Stomach (tissue), 9 donors: Measurements from ENCODE around the gene CCDC127. TPM values are rescaled to one million over a fixed set of nuclear protein-coding genes. Genes with fewer than 3 reads are reported as not detected.

Source experiments
- DNase-seq, 2 donors: peaks; one replicate each; pipeline versions ENCODE4 v3.0.0 to v3.0.0-alpha.2; 2013 to 2019
- H3K27ac ChIP-seq, 5 donors: fragments of 200-600 bp in 4 of 5; sonication (generic) in 4 of 5; one replicate each; pipeline ENCODE4 v1.5.1; 2013 to 2019; ENCODE audit warnings: mild to moderate bottlenecking in 1 of 5, moderate library complexity in 1 of 5
- H3K27me3 ChIP-seq, 3 donors: fragments of 200-600 bp; sonication (generic); one replicate each; pipeline ENCODE4 v1.5.1; 2017 to 2019; ENCODE audit warnings: mixed run types in 1 of 3
- H3K36me3 ChIP-seq, 4 donors: fragments of 200-600 bp; sonication (generic); 1 replicate in 3 of 4; 2 replicates in 1 of 4; pipeline ENCODE4 v1.5.1; 2016 to 2019
- H3K4me1 ChIP-seq, 4 donors: fragments of 200-600 bp; sonication (generic); one replicate each; pipeline ENCODE4 v1.5.1; 2016 to 2019
- H3K4me3 ChIP-seq, 4 donors: fragments of 200-600 bp; sonication (generic) in 3 of 4; one replicate each; pipeline ENCODE4 v1.5.1; 2016 to 2019; ENCODE audit warnings: mild to moderate bottlenecking in 1 of 4
- H3K9me3 ChIP-seq, 4 donors: fragments of 200-600 bp; sonication (generic); one replicate each; pipeline ENCODE4 v1.5.1; 2016 to 2019
- EP300 ChIP-seq: sonication (generic); formaldehyde crosslinking; IDR thresholded peaks from one replicate; pipeline ENCODE4 v1.6.1; 2017; ENCODE audit warnings: antibody characterized with exemption
- POLR2A ChIP-seq, 4 donors: fragments of 450-650 bp; IDR thresholded peaks; one replicate each; pipeline ENCODE4 v1.6.1; 2016; ENCODE audit warnings: antibody characterized with exemption in 4 of 4, control low read depth in 2 of 4, mild to moderate bottlenecking in 1 of 4, moderate library complexity in 1 of 4
- POLR2AphosphoS5 ChIP-seq, 3 donors: sonication (generic); formaldehyde crosslinking; IDR thresholded peaks; one replicate each; pipeline ENCODE4 v1.6.1; 2016; ENCODE audit warnings: antibody characterized with exemption in 3 of 3
- WGBS, 5 donors: extraction: QIAGEN DNeasy Blood & Tissue Kit in 3 of 5; methylation state at CpG; one replicate each; pipeline versions ENCODE4 v1.1.5 to v1.1.7; 2013 to 2018; 5-methylcytosine and 5-hydroxymethylcytosine counted together
- intact Hi-C: fragments of 100-400 bp; cut with DNase I; formaldehyde crosslinking; loops from one replicate; pipeline ENCODE4 v1.15.1; 2023; ENCODE audit warnings: low total_unique reads
- polyA plus RNA-seq, 3 donors: library from polyadenylated mRNA; stranded (reverse); fragments of 200-250 nt; gene quantifications; one replicate each; pipeline ENCODE4 v1.2.3, GENCODE V29; 2013
- total RNA-seq, 5 donors: library from RNA; depleted of rRNA; stranded (reverse); fragments of >200 nt; gene quantifications; one replicate each; pipeline versions ENCODE4 v1.1.0 to v1.2.3, GENCODE V29; 2014 to 2016
- TF ChIP-seq, protein P1 (sequence below), 7 experiments: fragments of 450-650 bp in 4 of 7; fragments of 200-600 bp in 3 of 7; sonication (generic) in 3 of 7; IDR thresholded peaks; one replicate each; pipeline ENCODE4 v1.5.1; 2016 to 2019; ENCODE audit warnings: antibody characterized with exemption in 7 of 7, control low read depth in 2 of 7, mild to moderate bottlenecking in 1 of 7
- donor health status: healthy with polysubstance abuse.
- donor health status: Bipolar disorder and iron deficiency.
- donor health status: healthy.

CCDC127 gene
- total and polyA plus RNA-seq, 8 donors: 1.2 to 8.5 (median 1.8) TPM

- no peak for TF ChIP-seq EP300
- Histone ChIP-seq H3K36me3 (peaks cover 0 to 5% (median 0%) of the 10 kb centered on the region in 4 donors), H3K27me3 (peaks cover 0 to 23% (median 0%) of the 10 kb centered on the region in 3 donors), H3K9me3 (no peaks in the 10 kb centered on the region), H3K4me3 (no peak overlapping the region), H3K4me1 (no peaks in the 10 kb centered on the region), H3K27ac (no peak overlapping the region)
- intact Hi-C loops: no loop called here
- WGBS, 5 donors: 82 to 92% (median 91%) methylated on average over 10 to 11 of the region's 11 CpGs
- DNase-seq: no peak
These were observed 60.2 kb downstream of the CCDC127 start for GRCh38 chr5:157801-158200.

DNA sequence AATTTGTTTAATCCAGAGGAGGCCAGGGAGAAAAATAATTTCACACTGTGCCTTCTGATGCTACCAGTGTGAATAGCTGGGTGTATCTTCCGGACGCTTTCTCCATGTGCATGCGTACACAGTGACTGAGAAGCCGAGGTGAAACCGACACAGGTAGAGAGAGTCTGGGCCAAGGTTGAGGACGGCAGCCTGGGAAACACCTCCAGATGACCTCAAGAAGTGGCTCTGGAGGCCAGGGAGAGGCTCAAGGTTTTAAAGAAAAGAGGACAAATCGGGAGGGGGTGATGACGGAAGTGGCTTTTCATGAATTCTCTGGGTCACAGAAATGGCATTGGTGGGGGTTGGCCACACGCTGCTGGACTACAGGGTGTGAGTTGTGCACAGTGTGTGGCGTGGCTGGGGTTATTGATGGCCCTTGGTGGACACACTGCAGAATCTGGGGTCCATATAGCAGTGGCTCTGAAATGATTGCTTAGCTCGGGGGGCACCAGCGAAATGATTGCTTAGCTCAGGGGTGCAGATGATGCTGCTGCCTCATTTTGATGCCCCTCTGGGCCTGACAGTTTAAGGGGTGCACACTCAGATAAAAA is 60.7 kb downstream of the CCDC127 start:
- H3K27ac ChIP-seq: no peak overlapping the region
- peaks cover 0 to 20% (median 0%) of the 10 kb centered on the region in 3 donors for H3K27me3 ChIP-seq
- intact Hi-C loops: no loop called here
- H3K4me1 ChIP-seq: no peaks in the 10 kb centered on the region
- DNase-seq: no peak
- 87 to 94% (median 91%) methylated on average over 11 to 12 of the region's 12 CpGs for WGBS, 5 donors
- TF ChIP-seq POLR2AphosphoS5 (IDR thresholded peaks at IDR 0.05) (no peak), POLR2A (IDR thresholded peaks at IDR 0.05) (no peak), EP300 (no peak)
- TF ChIP-seq, protein P1, sequence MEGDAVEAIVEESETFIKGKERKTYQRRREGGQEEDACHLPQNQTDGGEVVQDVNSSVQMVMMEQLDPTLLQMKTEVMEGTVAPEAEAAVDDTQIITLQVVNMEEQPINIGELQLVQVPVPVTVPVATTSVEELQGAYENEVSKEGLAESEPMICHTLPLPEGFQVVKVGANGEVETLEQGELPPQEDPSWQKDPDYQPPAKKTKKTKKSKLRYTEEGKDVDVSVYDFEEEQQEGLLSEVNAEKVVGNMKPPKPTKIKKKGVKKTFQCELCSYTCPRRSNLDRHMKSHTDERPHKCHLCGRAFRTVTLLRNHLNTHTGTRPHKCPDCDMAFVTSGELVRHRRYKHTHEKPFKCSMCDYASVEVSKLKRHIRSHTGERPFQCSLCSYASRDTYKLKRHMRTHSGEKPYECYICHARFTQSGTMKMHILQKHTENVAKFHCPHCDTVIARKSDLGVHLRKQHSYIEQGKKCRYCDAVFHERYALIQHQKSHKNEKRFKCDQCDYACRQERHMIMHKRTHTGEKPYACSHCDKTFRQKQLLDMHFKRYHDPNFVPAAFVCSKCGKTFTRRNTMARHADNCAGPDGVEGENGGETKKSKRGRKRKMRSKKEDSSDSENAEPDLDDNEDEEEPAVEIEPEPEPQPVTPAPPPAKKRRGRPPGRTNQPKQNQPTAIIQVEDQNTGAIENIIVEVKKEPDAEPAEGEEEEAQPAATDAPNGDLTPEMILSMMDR (IDR thresholded peaks at IDR 0.05): no peak
- H3K36me3 ChIP-seq: peaks cover 0 to 5% (median 0%) of the 10 kb centered on the region in 4 donors
- no peak overlapping the region for H3K4me3 ChIP-seq
- no peaks in the 10 kb centered on the region for H3K9me3 ChIP-seq

DNA sequence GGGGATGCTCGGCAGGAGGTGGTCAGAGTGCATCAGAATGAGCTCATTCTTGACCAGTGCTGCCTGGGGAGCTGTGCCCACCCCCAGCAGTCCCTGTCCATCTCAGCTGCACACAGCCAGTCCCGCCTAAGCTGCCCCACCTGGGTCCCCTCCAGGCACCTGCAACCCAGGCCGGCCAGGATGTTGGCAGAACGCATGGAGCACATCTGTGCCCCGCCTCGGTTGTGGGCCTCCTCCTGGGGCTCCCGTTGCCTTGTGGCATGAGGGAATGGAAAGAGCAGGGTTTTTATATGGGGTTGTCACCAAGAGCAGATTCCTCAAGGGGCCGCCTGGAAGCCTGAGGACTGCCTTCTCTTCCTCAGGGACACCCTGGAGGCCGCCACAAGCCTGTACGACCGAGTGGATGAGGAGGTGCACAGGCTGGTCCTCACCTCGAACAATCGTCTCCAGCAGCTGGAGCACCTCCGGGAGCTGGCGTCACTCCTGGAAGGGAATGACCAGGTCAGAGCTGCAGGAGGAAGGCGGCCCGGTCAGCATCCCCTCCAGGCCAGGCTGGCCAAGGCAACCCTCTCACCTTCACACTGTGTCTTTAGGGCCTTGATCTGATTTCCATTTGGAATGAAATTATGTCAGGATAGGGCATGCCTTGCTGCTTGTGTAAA is 61.4 kb downstream of the CCDC127 start:
- Histone ChIP-seq H3K4me1 (no peaks in the 10 kb centered on the region), H3K9me3 (no peaks in the 10 kb centered on the region), H3K4me3 (no peak overlapping the region), H3K27me3 (peaks cover 0 to 20% (median 0%) of the 10 kb centered on the region in 3 donors), H3K27ac (no peak overlapping the region), H3K36me3 (peaks cover 0 to 5% (median 0%) of the 10 kb centered on the region in 4 donors)
- TF ChIP-seq POLR2AphosphoS5 (IDR thresholded peaks at IDR 0.05): no peak
- no peak for TF ChIP-seq POLR2A (IDR thresholded peaks at IDR 0.05)
- TF ChIP-seq EP300: no peak
- TF ChIP-seq, protein P1 (IDR thresholded peaks at IDR 0.05): no peak
- no peak for DNase-seq
- WGBS, 5 donors: 85 to 91% (median 88%) methylated on average over 7 to 17 of the region's 17 CpGs
- intact Hi-C loops: no loop called here

DNA sequence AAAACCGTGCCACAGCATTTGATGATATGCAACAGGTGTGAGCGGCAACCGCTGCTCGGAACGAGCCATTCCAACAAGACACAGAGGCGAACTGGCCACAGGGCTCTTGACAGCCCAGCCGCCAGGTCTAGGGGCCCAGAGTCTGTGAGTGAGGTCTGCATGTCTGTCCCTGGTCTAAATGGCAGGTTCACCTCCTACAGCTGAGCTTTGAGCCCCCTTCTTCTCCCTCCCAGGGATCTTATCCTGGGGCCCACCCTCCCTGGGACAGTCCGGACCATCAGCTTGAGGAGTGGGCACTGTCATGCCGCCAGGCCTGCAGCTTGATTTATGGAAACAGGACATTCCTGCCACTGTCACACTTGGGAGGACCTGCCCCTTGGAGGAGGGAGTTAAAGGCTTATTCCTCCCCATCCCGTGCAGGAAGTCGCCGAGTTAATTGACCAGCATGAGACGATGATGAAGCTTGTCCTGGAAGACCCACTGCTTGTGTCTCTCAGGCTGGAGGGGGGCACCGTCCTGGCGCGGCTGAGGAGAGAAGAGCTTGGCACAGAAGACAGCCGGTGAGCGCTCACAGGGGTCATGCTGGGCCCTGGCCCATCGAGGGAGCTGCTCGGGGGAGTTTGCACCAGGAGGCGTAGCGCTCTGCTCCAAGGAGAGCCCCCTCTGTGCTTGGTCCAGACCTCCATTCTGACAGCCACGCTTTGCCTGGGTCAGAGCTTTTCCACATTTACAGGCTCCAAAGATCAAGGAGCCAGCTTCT is 62.1 kb downstream of the CCDC127 start:
- TF ChIP-seq EP300: no peak
- TF ChIP-seq POLR2AphosphoS5 (IDR thresholded peaks at IDR 0.05): no peak
- TF ChIP-seq, protein P1 (IDR thresholded peaks at IDR 0.05): no peak
- no peak for TF ChIP-seq POLR2A (IDR thresholded peaks at IDR 0.05)
- 85 to 94% (median 91%) methylated on average over 18 to 23 of the region's 23 CpGs for WGBS, 5 donors
- no peak overlapping the region for H3K27ac ChIP-seq
- no peak for DNase-seq
- peaks cover 0 to 5% (median 0%) of the 10 kb centered on the region in 4 donors for H3K36me3 ChIP-seq
- no peaks in the 10 kb centered on the region for H3K9me3 ChIP-seq
- H3K4me1 ChIP-seq: no peaks in the 10 kb centered on the region
- intact Hi-C loops: no loop called here
- peaks cover 0 to 20% (median 0%) of the 10 kb centered on the region in 3 donors for H3K27me3 ChIP-seq
- H3K4me3 ChIP-seq: no peak overlapping the region
